Osteoblast (primary cell): ENCODE measurements around the gene ANKRD44. TPM values are rescaled to one million over a fixed set of nuclear protein-coding genes. Genes with fewer than 3 reads are reported as not detected.
"Not testable (repeated sequence)": the region's sequence is repeated elsewhere in the genome, so short reads cannot be mapped to it uniquely, and the experiment has no call there.

Experiments used
- DNase-seq: peaks from one replicate; pipeline ENCODE4 v3.0.0; 2011; ENCODE audit warnings: low spot score, mixed read lengths; ENCODE audit not compliant: insufficient read length; ENCODE audit errors: missing footprints
- H2AFZ ChIP-seq: 2 replicates; pipeline ENCODE4 v1.6.0; 2011; ENCODE audit warnings: mild to moderate bottlenecking, low read length
- H3K27ac ChIP-seq: 2 replicates; pipeline ENCODE4 v1.5.1; 2011; ENCODE audit warnings: mild to moderate bottlenecking, low read depth, low read length, moderate library complexity
- H3K27me3 ChIP-seq: 2 replicates; pipeline ENCODE4 v1.6.0; 2012; ENCODE audit warnings: mild to moderate bottlenecking, control low read depth, inconsistent platforms, low read length, moderate library complexity; ENCODE audit not compliant: insufficient read depth
- H3K36me3 ChIP-seq: 2 replicates; pipeline ENCODE4 v1.5.1; 2011; ENCODE audit warnings: mild to moderate bottlenecking, low read length, control low read depth, moderate library complexity; ENCODE audit not compliant: insufficient read depth
- H3K4me1 ChIP-seq: 2 replicates; pipeline ENCODE4 v1.5.1; 2011; ENCODE audit warnings: mild to moderate bottlenecking, low read length, control low read depth, moderate library complexity; ENCODE audit not compliant: insufficient read depth
- H3K4me2 ChIP-seq: 2 replicates; pipeline ENCODE4 v1.6.0; 2011; ENCODE audit warnings: mild to moderate bottlenecking, low read length; ENCODE audit not compliant: insufficient read depth
- H3K4me3 ChIP-seq: fragments of 200-600 bp; sonication (generic); 3 replicates; pipeline ENCODE4 v1.5.1; 2012; ENCODE audit warnings: mild to moderate bottlenecking, low read length, inconsistent platforms; ENCODE audit not compliant: insufficient read depth
- H3K79me2 ChIP-seq: 2 replicates; pipeline ENCODE4 v1.6.0; 2012; ENCODE audit warnings: mild to moderate bottlenecking, low read length, control low read depth, inconsistent platforms; ENCODE audit not compliant: insufficient read depth
- H3K9me3 ChIP-seq: 2 replicates; pipeline ENCODE4 v1.5.1; 2011; ENCODE audit warnings: low read depth, low read length, control low read depth
- H4K20me1 ChIP-seq: 2 replicates; pipeline ENCODE4 v1.6.0; 2012; ENCODE audit warnings: mild to moderate bottlenecking, low read length, control low read depth; ENCODE audit not compliant: insufficient read depth
- CTCF ChIP-seq: IDR thresholded peaks from 2 replicates; pipeline ENCODE4 v1.5.1; 2011; ENCODE audit warnings: mild to moderate bottlenecking, low read depth, low read length, moderate library complexity; ENCODE audit errors: extremely low read depth
- total RNA-seq: library from RNA; depleted of rRNA; stranded (reverse); fragments of >200 nt; gene quantifications from 2 replicates; pipeline ENCODE4 v1.2.3, GENCODE V29; 2012

Gene ANKRD44
- total RNA-seq, 1 donor = 44.5 TPM

GRCh38 chr2:197071213-197071612 lies 239.4 kb downstream of the ANKRD44 start:
- Histone ChIP-seq H3K4me2 (no peak overlapping the region), H3K9me3 (no peaks in the 10 kb centered on the region), H3K36me3 (no peaks in the 10 kb centered on the region), H4K20me1 (no peaks in the 10 kb centered on the region), H3K4me1 (no peaks in the 10 kb centered on the region), H3K27ac (no peak overlapping the region), H3K79me2 (no peaks in the 10 kb centered on the region), H3K27me3 (no peaks in the 10 kb centered on the region), H2AFZ (no peak overlapping the region), H3K4me3 (no peak overlapping the region)
- no peak for TF ChIP-seq CTCF
- no peak for DNase-seq

GRCh38 chr2:197069958-197070357 lies 240.6 kb downstream of the ANKRD44 start:
- no peaks in the 10 kb centered on the region for H3K79me2 ChIP-seq
- no peak overlapping the region for H3K4me2 ChIP-seq
- no peaks in the 10 kb centered on the region for H3K9me3 ChIP-seq
- DNase-seq = no peak
- no peaks in the 10 kb centered on the region for H3K36me3 ChIP-seq
- no peak overlapping the region for H2AFZ ChIP-seq
- H4K20me1 ChIP-seq = no peaks in the 10 kb centered on the region
- H3K27me3 ChIP-seq = no peaks in the 10 kb centered on the region
- H3K4me3 ChIP-seq = no peak overlapping the region
- H3K4me1 ChIP-seq = no peaks in the 10 kb centered on the region
- no peak overlapping the region for H3K27ac ChIP-seq
- TF ChIP-seq CTCF = no peak

GRCh38 chr2:197062574-197062973 lies 248.0 kb downstream of the ANKRD44 start:
- H4K20me1 ChIP-seq, H3K79me2 ChIP-seq, H2AFZ ChIP-seq, H3K4me1 ChIP-seq, H3K27ac ChIP-seq, H3K4me2 ChIP-seq, H3K36me3 ChIP-seq, H3K4me3 ChIP-seq, DNase-seq, H3K9me3 ChIP-seq, H3K27me3 ChIP-seq: not testable (repeated sequence)

GRCh38 chr2:197059477-197059876 lies 251.1 kb downstream of the ANKRD44 start:
- H3K9me3 ChIP-seq = no peaks in the 10 kb centered on the region
- no peak for DNase-seq
- H3K4me1 ChIP-seq = no peaks in the 10 kb centered on the region
- H3K27ac ChIP-seq = no peak overlapping the region
- H3K4me2 ChIP-seq = no peak overlapping the region
- no peaks in the 10 kb centered on the region for H4K20me1 ChIP-seq
- TF ChIP-seq CTCF = no peak
- no peaks in the 10 kb centered on the region for H3K36me3 ChIP-seq
- no peak overlapping the region for H3K4me3 ChIP-seq
- H3K27me3 ChIP-seq = no peaks in the 10 kb centered on the region
- no peaks in the 10 kb centered on the region for H3K79me2 ChIP-seq
- H2AFZ ChIP-seq = no peak overlapping the region
